Psoas muscle (tissue), 8 donors: Measurements from ENCODE around the gene ZBTB9. TPM values are rescaled to one million over a fixed set of nuclear protein-coding genes. Genes with fewer than 3 reads are reported as not detected.

Experiments used
- ATAC-seq, 4 donors: fragments of 200-7000 bp; cut with Tn5 transposase; one replicate each; pipeline ENCODE4 v1.9.1; 2020; ENCODE audit warnings: moderate library complexity in 3 of 4, mild to moderate bottlenecking in 2 of 4
- DNase-seq, 2 donors: peaks; one replicate each; pipeline ENCODE4 v3.0.0-alpha.2; 2020
- H3K27ac ChIP-seq: fragments of 200-600 bp; one replicate; pipeline ENCODE4 v1.8.0; 2022
- H3K27me3 ChIP-seq, 3 donors: fragments of 200-600 bp in 1 of 3; one replicate each; pipeline versions ENCODE4 v1.6.1 to v1.8.0; 2013 to 2022; ENCODE audit warnings: low read length in 2 of 3, mild to moderate bottlenecking in 2 of 3, moderate library complexity in 1 of 3; ENCODE audit not compliant: insufficient read depth in 3 of 3
- H3K36me3 ChIP-seq, 2 donors: fragments of 200-600 bp in 1 of 2; one replicate each; pipeline versions ENCODE4 v1.6.1 to v1.8.0; 2013 to 2022; ENCODE audit warnings: low read depth in 1 of 2, mild to moderate bottlenecking in 1 of 2, moderate library complexity in 1 of 2; ENCODE audit not compliant: insufficient read depth in 1 of 2
- H3K4me1 ChIP-seq: fragments of 200-600 bp; one replicate; pipeline ENCODE4 v1.8.0; 2022
- H3K4me3 ChIP-seq: fragments of 200-600 bp; one replicate; pipeline ENCODE4 v1.8.0; 2022; ENCODE audit warnings: mild to moderate bottlenecking
- H3K9me3 ChIP-seq: fragments of 200-600 bp; one replicate; pipeline ENCODE4 v1.8.0; 2022
- CTCF ChIP-seq: fragments of 200-600 bp; IDR thresholded peaks from one replicate; pipeline ENCODE4 v1.8.0; 2022; ENCODE audit warnings: antibody characterized with exemption
- WGBS, 3 donors: extraction: QIAGEN DNeasy Blood & Tissue Kit; methylation state at CpG; one replicate each; pipeline versions ENCODE4 v1.1.6 to v1.1.7; 2013; 5-methylcytosine and 5-hydroxymethylcytosine counted together
- intact Hi-C, 2 donors: fragments of 100-400 bp; cut with DNase I; formaldehyde crosslinking; loops; one replicate each; pipeline versions ENCODE4 v1.11.0 to v1.14.2; 2022
- polyA plus RNA-seq, 3 donors: library from polyadenylated mRNA; stranded (reverse); fragments of 200-250 nt; gene quantifications; one replicate each; pipeline ENCODE4 v1.2.3, GENCODE V29; 2013
- total RNA-seq, 4 donors: library from RNA; stranded (reverse); fragmentation: NEBNext Ultra II Directional in 2 of 4; extraction: Animal tissue kit (Norgen Biotek cat#: 25700) in 2 of 4; gene quantifications; one replicate each; pipeline versions ENCODE4 v1.2.1 to v1.2.4, GENCODE V29; 2021 to 2023
- donor health status: healthy with polysubstance abuse.
- donor health status: DM: no; HTN: no; CAD: no; lungs with moderate emphysema.
- donor health status: Bipolar disorder and iron deficiency.
- donor health status: healthy.
- donor health status: DM: yes; HTN: yes; CAD: no.
- donor health status: DM: no; HTN: no; CAD: no.
- donor health status: DM: no; HTN: no; CAD: no.
- donor health status: DM: yes; HTN: yes; CAD: no.

ZBTB9 gene
- total and polyA plus RNA-seq, 7 donors = 1.9 to 5.2 (median 3.7) TPM

GRCh38 chr6:33438978-33439594 is 15.3 kb upstream of the ZBTB9 start:
- no peaks in the 10 kb centered on the region for H3K27me3 ChIP-seq
- intact Hi-C loops = no loop called here
- DNase-seq (no peak), ATAC-seq (no peak)
- peaks cover 0 to 35% of the 10 kb centered on the region in 2 donors for H3K36me3 ChIP-seq
- H3K9me3 ChIP-seq = no peaks in the 10 kb centered on the region
- H3K27ac ChIP-seq = no peak overlapping the region
- H3K4me1 ChIP-seq = peaks cover under 1% of the 10 kb centered on the region
- H3K4me3 ChIP-seq = no peak overlapping the region
- TF ChIP-seq CTCF = no peak
- WGBS, 3 donors = 94 to 98% (median 97%) methylated on average over 3 of the region's 3 CpGs

- WGBS, 3 donors = 69 to 71% (median 71%) methylated on average over 8 to 9 of the region's 9 CpGs
- no peak for TF ChIP-seq CTCF
- H3K27me3 ChIP-seq = no peaks in the 10 kb centered on the region
- no peak for ATAC-seq
- no peaks in the 10 kb centered on the region for H3K4me1 ChIP-seq
- H3K27ac ChIP-seq = no peak overlapping the region
- H3K36me3 ChIP-seq = peaks cover 0 to 35% of the 10 kb centered on the region in 2 donors
- intact Hi-C loops = no loop called here
- H3K4me3 ChIP-seq = no peak overlapping the region
- no peak for DNase-seq
- H3K9me3 ChIP-seq = no peaks in the 10 kb centered on the region
Measured at GRCh38 chr6:33439956-33440648, 14.3 kb upstream of the ZBTB9 start.

- TF ChIP-seq CTCF = no peak
- Histone ChIP-seq H3K36me3 (peaks cover 0 to 30% of the 10 kb centered on the region in 2 donors), H3K27me3 (no peaks in the 10 kb centered on the region), H3K4me3 (no peak overlapping the region), H3K9me3 (no peaks in the 10 kb centered on the region), H3K4me1 (no peaks in the 10 kb centered on the region), H3K27ac (no peak overlapping the region)
- DNase-seq (no peak), ATAC-seq (no peak)
- 80 to 85% (median 80%) methylated on average over 19 of the region's 19 CpGs for WGBS, 3 donors
- intact Hi-C loops = no loop called here
Measured at GRCh38 chr6:33440649-33441309, 13.6 kb upstream of the ZBTB9 start.

- Histone ChIP-seq H3K36me3 (peaks cover 0 to 27% of the 10 kb centered on the region in 2 donors), H3K9me3 (no peaks in the 10 kb centered on the region), H3K27ac (no peak overlapping the region), H3K27me3 (no peaks in the 10 kb centered on the region), H3K4me1 (no peaks in the 10 kb centered on the region), H3K4me3 (no peak overlapping the region)
- intact Hi-C loops = no loop called here
- no peak for DNase-seq
- WGBS, 3 donors = 92 to 94% (median 93%) methylated on average over 9 of the region's 9 CpGs
- ATAC-seq = no peak
- no peak for TF ChIP-seq CTCF
Measured at GRCh38 chr6:33441457-33441856, 12.9 kb upstream of the ZBTB9 start.
